Dedifferentiated amniotic fluid mesenchymal stem cell (primary cell): Measurements from ENCODE around the gene ADCY5.
"Not testable (repeated sequence)": the region's sequence is repeated elsewhere in the genome, so short reads cannot be mapped to it uniquely, and the experiment has no call there.

Experiments used
- DNase-seq: peaks from one replicate; pipeline ENCODE4 v3.0.0-alpha.2; 2016; ENCODE audit errors: extremely low spot score

Gene ADCY5

DNA sequence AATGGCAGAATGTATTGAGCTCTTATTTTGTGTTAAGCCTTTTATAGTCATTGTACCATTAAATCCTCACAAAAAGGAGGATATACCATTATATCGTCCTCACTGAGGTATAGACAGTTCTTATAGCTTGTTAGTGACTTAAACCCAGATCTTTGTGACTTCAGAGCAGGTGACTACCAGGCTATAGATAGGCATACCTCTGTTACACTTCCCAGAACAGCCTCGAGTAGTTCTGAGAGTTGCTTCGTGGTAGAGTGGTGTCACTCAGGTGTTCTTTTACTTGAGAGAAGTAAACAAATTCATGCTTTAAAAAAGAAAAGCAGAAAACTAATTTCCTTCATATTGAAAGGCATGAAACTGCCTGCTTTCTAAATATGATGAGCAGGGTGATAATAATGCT, 187.2 kb downstream of the ADCY5 start:
- no peak for DNase-seq

DNA sequence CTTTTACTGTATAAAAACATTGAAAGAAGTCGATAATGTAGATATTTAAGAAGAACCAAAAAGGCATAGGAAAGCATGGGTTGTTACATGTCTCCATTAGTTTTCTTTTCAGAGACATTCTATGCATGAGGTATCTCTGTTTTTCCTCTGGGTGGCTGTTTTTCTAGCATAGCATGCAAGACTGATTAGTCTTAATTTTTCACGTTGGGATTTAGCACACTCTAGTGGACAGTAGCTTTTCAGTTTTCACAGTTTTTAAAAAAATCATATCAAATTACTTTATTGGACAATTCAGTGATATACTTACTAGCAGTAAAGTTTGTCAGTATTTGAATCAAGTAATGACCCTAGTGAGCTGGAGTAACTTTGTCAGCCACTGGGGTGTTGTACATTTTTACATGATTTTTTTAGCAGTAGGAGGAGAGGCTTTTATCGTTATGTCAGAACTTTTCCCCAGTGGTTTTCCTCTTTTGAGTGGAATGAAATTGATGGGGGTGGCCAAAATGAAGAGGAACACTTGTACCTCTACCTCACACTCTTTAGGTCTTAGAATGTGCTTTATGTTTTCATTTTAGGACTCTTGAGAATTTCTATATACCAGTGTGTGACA, 190.0 kb downstream of the ADCY5 start:
- DNase-seq: peak; percentile 80

DNA sequence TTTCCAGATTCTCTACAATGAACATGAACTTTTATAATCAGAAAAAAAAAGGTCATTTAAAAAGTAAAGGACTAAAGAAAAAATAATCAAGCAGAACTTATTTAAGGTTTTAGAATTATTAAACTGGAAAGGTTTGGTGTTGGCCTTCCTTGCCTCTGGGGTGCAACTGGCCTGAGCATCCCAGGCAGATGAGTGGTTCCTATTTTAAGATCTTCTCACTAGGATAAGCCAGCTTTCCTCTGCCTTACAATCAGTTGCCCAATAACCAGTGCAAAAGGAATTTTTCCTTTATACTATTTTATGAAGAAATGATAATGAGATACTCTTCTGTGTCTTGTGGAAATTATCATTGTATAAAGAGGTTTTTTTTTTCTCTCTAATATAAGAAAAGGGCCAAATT, 190.5 kb downstream of the ADCY5 start:
- DNase-seq: no peak

DNA sequence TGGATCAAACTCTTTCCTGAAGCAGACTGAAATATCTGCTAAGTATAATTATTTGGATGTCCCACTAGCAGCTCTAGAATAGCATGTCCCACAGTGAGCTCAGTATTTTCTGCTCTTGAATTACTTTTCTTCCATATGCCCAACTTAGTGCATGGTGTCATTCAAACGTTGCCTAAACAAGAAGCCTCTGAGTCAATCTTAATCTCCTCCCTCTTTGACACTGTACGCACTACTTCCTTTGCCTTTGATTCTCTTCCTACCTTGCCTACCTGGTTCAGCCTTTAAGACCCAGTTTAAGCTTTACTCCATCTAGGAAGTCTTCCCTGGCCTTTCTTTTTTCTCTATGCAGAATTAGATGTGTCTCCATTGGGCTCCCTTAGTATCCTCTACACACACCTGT, 192.6 kb downstream of the ADCY5 start:
- no peak for DNase-seq

DNA sequence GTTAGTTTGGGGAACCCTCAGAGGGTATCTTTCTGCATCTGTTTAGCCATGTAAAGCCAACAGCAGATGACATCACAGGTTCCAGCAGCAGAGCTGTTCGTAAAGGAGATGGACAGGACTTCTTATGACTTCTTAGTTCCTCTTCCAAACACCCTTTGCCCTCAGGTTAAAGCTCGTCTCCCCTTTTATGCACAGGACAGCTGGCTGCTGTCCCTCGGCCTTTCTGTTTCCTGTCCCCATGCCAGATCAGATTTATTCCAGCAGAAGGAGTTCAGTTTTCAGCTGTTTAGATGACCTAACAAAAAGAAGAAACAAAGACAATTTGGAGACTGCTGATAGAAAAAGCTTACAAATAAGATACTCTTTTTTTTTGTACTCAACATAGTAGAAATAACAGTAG, 202.0 kb downstream of the ADCY5 start:
- no peak for DNase-seq

DNA sequence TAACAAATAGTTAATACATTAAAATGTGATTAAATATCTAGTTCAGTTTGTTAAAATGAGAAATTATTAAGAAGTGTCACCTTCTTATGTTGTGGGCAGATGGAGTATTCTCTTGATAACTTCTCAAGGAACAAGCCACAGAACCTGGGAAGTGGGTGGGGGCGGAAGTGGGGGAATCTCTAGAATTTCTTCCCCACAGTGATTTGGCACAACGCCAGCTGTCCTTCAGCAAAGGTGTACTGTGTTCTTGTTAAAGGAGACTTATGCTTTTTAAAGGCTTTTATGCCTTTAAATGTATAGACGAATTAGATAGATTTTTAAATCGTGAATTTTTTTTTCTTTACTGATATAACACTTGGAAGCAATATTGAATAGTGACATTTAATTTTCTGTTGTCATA, 204.8 kb downstream of the ADCY5 start:
- DNase-seq: no peak

DNA sequence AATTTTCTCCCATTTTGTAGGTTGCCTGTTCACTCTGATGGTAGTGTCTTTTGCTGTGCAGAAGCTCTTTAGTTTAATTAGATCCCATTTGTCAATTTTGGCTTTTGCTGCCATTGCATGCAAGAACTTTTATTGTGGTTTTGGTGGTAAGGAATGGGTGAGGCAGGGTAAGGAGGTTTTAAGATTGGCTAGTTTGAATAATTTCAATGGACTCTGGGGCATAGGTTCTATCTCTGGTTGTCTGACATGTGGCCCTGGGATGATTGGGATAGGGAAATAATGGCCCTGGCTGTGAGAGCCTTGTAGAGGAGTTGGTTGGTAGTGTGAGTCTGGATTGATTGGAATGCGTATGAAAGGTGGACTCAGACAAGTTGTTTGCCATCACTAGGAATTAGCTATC, 209.1 kb downstream of the ADCY5 start:
- no peak for DNase-seq

DNA sequence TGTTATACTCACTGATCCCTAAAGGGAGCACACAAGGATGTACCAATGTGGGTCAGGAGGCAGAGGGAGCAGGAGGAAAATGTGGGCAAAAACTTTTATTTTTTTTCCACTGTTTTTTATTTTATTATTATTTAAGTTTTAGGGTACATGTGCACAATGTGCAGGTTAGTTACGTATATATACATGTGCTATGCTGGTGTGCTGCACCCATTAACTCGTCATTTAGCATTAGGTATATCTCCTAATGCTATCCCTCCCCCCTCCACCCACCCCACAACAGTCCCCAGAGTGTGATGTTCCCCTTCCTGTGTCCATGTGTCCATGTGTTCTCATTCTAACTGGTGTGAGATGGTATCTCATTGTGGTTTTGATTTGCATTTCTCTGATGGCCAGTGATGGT, 209.7 kb downstream of the ADCY5 start:
- not testable (repeated sequence) for DNase-seq

DNA sequence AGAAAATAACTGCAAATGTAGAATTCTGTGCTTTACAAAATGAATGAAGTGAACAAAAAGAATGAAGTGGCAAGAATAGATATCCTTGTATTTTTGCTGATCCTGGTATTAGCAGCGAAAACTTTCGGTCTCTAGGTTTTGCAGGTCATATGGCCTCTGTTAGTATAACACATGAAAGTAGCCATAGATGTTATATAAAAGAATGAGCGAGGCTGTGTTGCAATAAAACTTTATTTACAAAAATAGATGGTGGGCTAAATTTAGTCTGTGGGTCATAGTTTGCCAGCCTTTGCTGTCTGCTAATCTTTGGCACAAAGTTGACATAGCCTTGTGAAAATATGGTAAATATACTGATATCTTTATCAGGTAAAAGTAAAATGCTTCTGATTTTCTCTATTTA, 212.0 kb downstream of the ADCY5 start:
- DNase-seq: no peak
